K562 (cell line): Measurements from ENCODE around the gene HSPB7. TPM values are rescaled to one million over a fixed set of nuclear protein-coding genes. Genes with fewer than 3 reads are reported as not detected.

Experiments used
- AFF4 ChIP-seq: sonication (generic); formaldehyde crosslinking; IDR thresholded peaks from 2 replicates; pipeline ENCODE4 v1.8.0; 2023; ENCODE audit warnings: mild to moderate bottlenecking, missing genetic modification reagents
- E2F8 ChIP-seq: fragments of 450-650 bp; IDR thresholded peaks from 2 replicates; pipeline ENCODE4 v1.7.1; 2018; ENCODE audit warnings: mild to moderate bottlenecking, low read depth; ENCODE audit not compliant: partially characterized antibody
- HNRNPH1 ChIP-seq: fragments of 200-400 bp; formaldehyde crosslinking; optimal IDR thresholded peaks from 2 replicates; pipeline ENCODE3; 2017; ENCODE audit warnings: low read depth, mild to moderate bottlenecking, low read length, moderate library complexity
- KLF10 ChIP-seq: fragments of 250-450 bp; sonication (Bioruptor Pico); IDR thresholded peaks from 2 replicates; pipeline ENCODE4 v1.6.1; 2021; ENCODE audit warnings: matching md5 sums
- PHB ChIP-seq: fragments of 250-450 bp; sonication (Bioruptor Pico); IDR thresholded peaks from 2 replicates; pipeline ENCODE4 v1.5.0; 2021
- PHF8 ChIP-seq: fragments of 200-600 bp; sonication (generic); IDR thresholded peaks from 2 replicates; pipeline ENCODE4 v1.6.1; 2012; ENCODE audit warnings: mixed run types, mild to moderate bottlenecking, inconsistent platforms, low read length, moderate library complexity, borderline replicate concordance
- RBM34 ChIP-seq: fragments of 200-400 bp; formaldehyde crosslinking; IDR thresholded peaks from 2 replicates; pipeline ENCODE4 v1.6.1; 2018; ENCODE audit warnings: low read length, borderline replicate concordance; ENCODE audit not compliant: insufficient read depth
- TAF7 ChIP-seq: fragments of 450-650 bp; IDR thresholded peaks from 2 replicates; pipeline ENCODE4 v1.6.1; 2016; ENCODE audit warnings: missing genetic modification characterization, missing compliant biosample characterization
- TOE1 ChIP-seq, 2 experiments: fragments of 450-650 bp in 1 of 2; sonication (generic) in 1 of 2; formaldehyde crosslinking in 1 of 2; IDR thresholded peaks; 2 replicates each; pipeline versions ENCODE4 v1.7.1 to v1.8.0; 2016 to 2022; ENCODE audit warnings: borderline replicate concordance in 2 of 2, mild to moderate bottlenecking in 2 of 2, antibody characterized with exemption in 1 of 2, inconsistent platforms in 1 of 2, low read depth in 1 of 2, missing genetic modification reagents in 1 of 2, moderate library complexity in 1 of 2
- ZBTB1 ChIP-seq: sonication (generic); formaldehyde crosslinking; IDR thresholded peaks from 2 replicates; pipeline ENCODE4 v1.8.1; 2023; ENCODE audit warnings: missing genetic modification reagents, low read depth, mild to moderate bottlenecking, borderline replicate concordance
- ZKSCAN1 ChIP-seq: fragments of 150-350 bp; IDR thresholded peaks from 2 replicates; pipeline ENCODE4 v1.6.1; 2016; ENCODE audit warnings: low read depth, low read length
- ZNF586 ChIP-seq: fragments of 450-650 bp; formaldehyde crosslinking; conservative IDR thresholded peaks from 2 replicates; pipeline ENCODE4 v1.4.0; 2020; ENCODE audit warnings: mild to moderate bottlenecking, moderate library complexity
- ZZZ3 ChIP-seq: fragments of 450-650 bp; IDR thresholded peaks from 2 replicates; pipeline ENCODE4 v1.6.1; 2016; ENCODE audit warnings: antibody characterized with exemption, mild to moderate bottlenecking, moderate library complexity
- polyA plus RNA-seq, 8 experiments: library from polyadenylated mRNA; depleted of rRNA in 4 of 8; stranded (reverse) in 5 of 8; unstranded in 3 of 8; fragments of >200 nt; fragmentation: Nextera tagmentation in 2 of 8; fragmentation: Illumina TruSeq in 1 of 8; extraction: Ambion mirVana in 2 of 8; extraction: Trizol in 1 of 8; gene quantifications; 2 replicates each; pipeline versions ENCODE4 v1.2.1 to v1.2.3, GENCODE V29; 2011 to 2014; ENCODE audit warnings: inconsistent platforms in 1 of 8, missing spikeins in 1 of 8
- total RNA-seq, 7 experiments: library from RNA; depleted of rRNA in 6 of 7; stranded (reverse); fragments of >200 nt in 6 of 7; fragmentation: Illumina TruSeq in 2 of 7; extraction: Trizol in 2 of 7; gene quantifications; 2 replicates each; pipeline versions ENCODE4 v1.2.1 to v1.2.3, GENCODE V29; 2011 to 2021; ENCODE audit warnings: low replicate concordance in 1 of 7
- TF ChIP-seq, protein P1 (sequence below): sonication (generic); formaldehyde crosslinking; IDR thresholded peaks from 2 replicates; pipeline ENCODE4 v1.8.0; 2022; ENCODE audit warnings: missing genetic modification reagents, mild to moderate bottlenecking, borderline replicate concordance
- TF ChIP-seq, protein P2 (sequence below): IDR thresholded peaks from 2 replicates; pipeline ENCODE4 v1.6.1; 2012; ENCODE audit warnings: low read depth, low read length, improper control_type of control experiment, borderline replicate concordance

Gene HSPB7
- total and polyA plus RNA-seq, 9 of the 15 experiments (the other 6 are each of a cell fraction or from before 2014, with no cell fraction given) = 0.05 to 0.19 (median 0.07) TPM; not detected in 6

GRCh38 chr1:16012590-16013219 lies 5.1 kb downstream of the HSPB7 start (continued):
- TF ChIP-seq, protein P1, sequence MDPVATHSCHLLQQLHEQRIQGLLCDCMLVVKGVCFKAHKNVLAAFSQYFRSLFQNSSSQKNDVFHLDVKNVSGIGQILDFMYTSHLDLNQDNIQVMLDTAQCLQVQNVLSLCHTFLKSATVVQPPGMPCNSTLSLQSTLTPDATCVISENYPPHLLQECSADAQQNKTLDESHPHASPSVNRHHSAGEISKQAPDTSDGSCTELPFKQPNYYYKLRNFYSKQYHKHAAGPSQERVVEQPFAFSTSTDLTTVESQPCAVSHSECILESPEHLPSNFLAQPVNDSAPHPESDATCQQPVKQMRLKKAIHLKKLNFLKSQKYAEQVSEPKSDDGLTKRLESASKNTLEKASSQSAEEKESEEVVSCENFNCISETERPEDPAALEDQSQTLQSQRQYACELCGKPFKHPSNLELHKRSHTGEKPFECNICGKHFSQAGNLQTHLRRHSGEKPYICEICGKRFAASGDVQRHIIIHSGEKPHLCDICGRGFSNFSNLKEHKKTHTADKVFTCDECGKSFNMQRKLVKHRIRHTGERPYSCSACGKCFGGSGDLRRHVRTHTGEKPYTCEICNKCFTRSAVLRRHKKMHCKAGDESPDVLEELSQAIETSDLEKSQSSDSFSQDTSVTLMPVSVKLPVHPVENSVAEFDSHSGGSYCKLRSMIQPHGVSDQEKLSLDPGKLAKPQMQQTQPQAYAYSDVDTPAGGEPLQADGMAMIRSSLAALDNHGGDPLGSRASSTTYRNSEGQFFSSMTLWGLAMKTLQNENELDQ (CRISPR knock-in tag) = no peak
- TF ChIP-seq ZBTB1 (CRISPR knock-in tag) (no peak), PHB (CRISPR knock-in tag) (0 out of 2 replicates have a peak, but pooled peaks have one; percentile 57), TOE1 (IDR thresholded peaks at IDR 0.05; ENCODE audit: borderline replicate concordance) (no peak), TOE1 (CRISPR knock-in tag; IDR thresholded peaks at IDR 0.05; ENCODE audit: borderline replicate concordance, low read depth) (peak; percentile 85; the same call in 1 of the 2 replicates), PHF8 (peak; percentile 52; the same call in 1 of the 2 replicates), ZZZ3 (no peak), ZKSCAN1 (peak; percentile 19; the same call in 1 of the 2 replicates), HNRNPH1 (no peak), RBM34 (no peak), TAF7 (tag) (no peak), KLF10 (CRISPR knock-in tag) (no peak), E2F8 (no peak), AFF4 (CRISPR knock-in tag) (peak; percentile 80; the same call in 1 of the 2 replicates), ZNF586 (CRISPR knock-in tag) (no peak)
- TF ChIP-seq, protein P2, sequence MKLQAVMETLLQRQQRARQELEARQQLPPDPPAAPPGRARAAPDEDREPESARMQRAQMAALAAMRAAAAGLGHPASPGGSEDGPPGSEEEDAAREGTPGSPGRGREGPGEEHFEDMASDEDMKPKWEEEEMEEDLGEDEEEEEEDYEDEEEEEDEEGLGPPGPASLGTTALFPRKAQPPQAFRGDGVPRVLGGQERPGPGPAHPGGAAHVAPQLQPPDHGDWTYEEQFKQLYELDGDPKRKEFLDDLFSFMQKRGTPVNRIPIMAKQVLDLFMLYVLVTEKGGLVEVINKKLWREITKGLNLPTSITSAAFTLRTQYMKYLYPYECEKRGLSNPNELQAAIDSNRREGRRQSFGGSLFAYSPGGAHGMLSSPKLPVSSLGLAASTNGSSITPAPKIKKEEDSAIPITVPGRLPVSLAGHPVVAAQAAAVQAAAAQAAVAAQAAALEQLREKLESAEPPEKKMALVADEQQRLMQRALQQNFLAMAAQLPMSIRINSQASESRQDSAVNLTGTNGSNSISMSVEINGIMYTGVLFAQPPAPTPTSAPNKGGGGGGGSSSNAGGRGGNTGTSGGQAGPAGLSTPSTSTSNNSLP = 0 out of 2 replicates have a peak, but pooled peaks have one; percentile 39
